Mesenchymal stem cell (in vitro differentiated cells and primary cell): ENCODE data around the gene FCN3.

Experiments used
- DNase-seq: peaks from one replicate; pipeline ENCODE4 v3.0.0-alpha.2; 2013
- H2AFZ ChIP-seq: one replicate; pipeline ENCODE4 v1.6.1; 2013; ENCODE audit warnings: low read depth, mild to moderate bottlenecking, control low read depth, inconsistent platforms, low read length, moderate library complexity
- H2AK5ac ChIP-seq: 2 replicates; pipeline ENCODE4 v1.6.1; 2013; ENCODE audit warnings: low read length, moderate library complexity, mild to moderate bottlenecking, inconsistent platforms; ENCODE audit not compliant: severe bottlenecking
- H2BK120ac ChIP-seq: one replicate; pipeline ENCODE4 v1.6.1; 2013; ENCODE audit warnings: low read depth, mild to moderate bottlenecking, inconsistent platforms, low read length, moderate library complexity
- H2BK12ac ChIP-seq, 2 experiments: one replicate each; pipeline ENCODE4 v1.6.1; 2013; ENCODE audit warnings: inconsistent platforms in 2 of 2, low read length in 2 of 2, mild to moderate bottlenecking in 2 of 2, moderate library complexity in 2 of 2, control low read depth in 1 of 2
- H2BK15ac ChIP-seq: one replicate; pipeline ENCODE4 v1.6.1; 2013; ENCODE audit warnings: mild to moderate bottlenecking, low read depth, inconsistent platforms; ENCODE audit not compliant: poor library complexity, severe bottlenecking
- H2BK5ac ChIP-seq: 2 replicates; pipeline ENCODE4 v1.6.1; 2013; ENCODE audit warnings: low read depth, mild to moderate bottlenecking, low read length, control low read depth, inconsistent platforms; ENCODE audit not compliant: poor library complexity, severe bottlenecking
- H3K14ac ChIP-seq, 2 experiments: one replicate each; pipeline ENCODE4 v1.6.1; 2013; ENCODE audit warnings: inconsistent platforms in 2 of 2, low read length in 2 of 2, control low read depth in 1 of 2, mild to moderate bottlenecking in 1 of 2, moderate library complexity in 1 of 2
- H3K18ac ChIP-seq, 2 experiments: one replicate each; pipeline ENCODE4 v1.6.1; 2013; ENCODE audit warnings: inconsistent platforms in 2 of 2, low read length in 2 of 2, control low read depth in 1 of 2, low read depth in 1 of 2, mild to moderate bottlenecking in 1 of 2
- H3K23ac ChIP-seq, 2 experiments: one replicate each; pipeline ENCODE4 v1.6.1; 2013; ENCODE audit warnings: inconsistent platforms in 2 of 2, low read length in 2 of 2, mild to moderate bottlenecking in 2 of 2, moderate library complexity in 2 of 2, control low read depth in 1 of 2
- H3K27ac ChIP-seq: 2 replicates; pipeline ENCODE4 v1.5.1; 2013; ENCODE audit warnings: mild to moderate bottlenecking, moderate library complexity, low read length, control low read depth, inconsistent platforms; ENCODE audit not compliant: poor library complexity, severe bottlenecking
- H3K27me3 ChIP-seq, 2 experiments: 2 replicates each; pipeline versions ENCODE4 v1.6.1 to v1.7.0; 2013; ENCODE audit warnings: low read length in 2 of 2, mild to moderate bottlenecking in 2 of 2, moderate library complexity in 2 of 2, control low read depth in 1 of 2, inconsistent platforms in 1 of 2; ENCODE audit not compliant: control insufficient read depth in 1 of 2, insufficient read depth in 1 of 2
- H3K36me3 ChIP-seq, 2 experiments: 2 replicates each; pipeline versions ENCODE4 v1.6.1 to v1.7.0; 2013; ENCODE audit warnings: low read length in 2 of 2, control low read depth in 1 of 2, inconsistent platforms in 1 of 2, low read depth in 1 of 2, mild to moderate bottlenecking in 1 of 2; ENCODE audit not compliant: insufficient read depth in 2 of 2, control insufficient read depth in 1 of 2
- H3K4ac ChIP-seq, 2 experiments: one replicate each; pipeline ENCODE4 v1.6.1; 2013; ENCODE audit warnings: inconsistent platforms in 2 of 2, low read length in 2 of 2, mild to moderate bottlenecking in 2 of 2, moderate library complexity in 2 of 2, control low read depth in 1 of 2, low read depth in 1 of 2
- H3K4me1 ChIP-seq: 2 replicates; pipeline ENCODE4 v1.6.1; 2013; ENCODE audit warnings: low read depth, low read length, control low read depth; ENCODE audit not compliant: control insufficient read depth, insufficient read depth
- H3K4me2 ChIP-seq: 2 replicates; pipeline ENCODE4 v1.6.1; 2013; ENCODE audit warnings: low read length, mild to moderate bottlenecking, inconsistent platforms; ENCODE audit not compliant: poor library complexity, severe bottlenecking
- H3K4me3 ChIP-seq, 2 experiments: 2 replicates each; pipeline versions ENCODE4 v1.5.1 to v1.7.0; 2013; ENCODE audit warnings: low read length in 2 of 2, mild to moderate bottlenecking in 2 of 2, control low read depth in 1 of 2, low read depth in 1 of 2; ENCODE audit not compliant: insufficient read depth in 1 of 2
- H3K79me1 ChIP-seq: replicated peaks from 2 replicates; pipeline ENCODE4 v1.6.1; 2013; ENCODE audit warnings: mild to moderate bottlenecking, control low read depth, low read length, inconsistent platforms; ENCODE audit not compliant: poor library complexity, severe bottlenecking
- H3K9ac ChIP-seq: 2 replicates; pipeline ENCODE4 v1.7.0; 2013; ENCODE audit warnings: mild to moderate bottlenecking, low read length, moderate library complexity
- H3K9me3 ChIP-seq: 2 replicates; pipeline ENCODE4 v1.7.0; 2013; ENCODE audit warnings: mild to moderate bottlenecking, low read length; ENCODE audit not compliant: control insufficient read depth
- H4K8ac ChIP-seq: one replicate; pipeline ENCODE4 v1.6.1; 2013; ENCODE audit warnings: inconsistent platforms, mild to moderate bottlenecking, low read length, moderate library complexity
- H4K91ac ChIP-seq: one replicate; pipeline ENCODE4 v1.6.1; 2013; ENCODE audit warnings: mild to moderate bottlenecking, low read length, inconsistent platforms
- WGBS: methylation state at CpG from one replicate; pipeline ENCODE4 v1.1.7; 2013; ENCODE audit warnings: mixed read lengths; 5-methylcytosine and 5-hydroxymethylcytosine counted together

Gene FCN3

GRCh38 chr1:27339213-27339612 is 35.4 kb downstream of the FCN3 start:
- Histone ChIP-seq H2AFZ (no peak overlapping the region), H3K4ac (no peak overlapping the region), H3K9me3 (no peaks in the 10 kb centered on the region), H3K14ac (no peak overlapping the region), H3K18ac (no peak overlapping the region), H3K4me2 (no peak overlapping the region), H4K8ac (no peak overlapping the region), H2BK15ac (no peak overlapping the region), H3K9ac (no peak overlapping the region), H4K91ac (no peak overlapping the region), H3K4me1 (peaks cover 33% of the 10 kb centered on the region), H3K36me3 (peaks cover 27 to 38% of the 10 kb centered on the region in 2 experiments), H2BK120ac (no peak overlapping the region), H3K79me1 (peaks cover 2% of the 10 kb centered on the region), H3K23ac (no peak overlapping the region), H2AK5ac (peak overlapping the region; percentile 10), H2BK12ac (no peak overlapping the region), H3K27me3 (no peaks in the 10 kb centered on the region), H3K4me3 (no peak overlapping the region), H2BK5ac (no peak overlapping the region), H3K27ac (no peak overlapping the region)
- DNase-seq = no peak
- WGBS = 72% methylated on average over 5 of the region's 5 CpGs

DNA sequence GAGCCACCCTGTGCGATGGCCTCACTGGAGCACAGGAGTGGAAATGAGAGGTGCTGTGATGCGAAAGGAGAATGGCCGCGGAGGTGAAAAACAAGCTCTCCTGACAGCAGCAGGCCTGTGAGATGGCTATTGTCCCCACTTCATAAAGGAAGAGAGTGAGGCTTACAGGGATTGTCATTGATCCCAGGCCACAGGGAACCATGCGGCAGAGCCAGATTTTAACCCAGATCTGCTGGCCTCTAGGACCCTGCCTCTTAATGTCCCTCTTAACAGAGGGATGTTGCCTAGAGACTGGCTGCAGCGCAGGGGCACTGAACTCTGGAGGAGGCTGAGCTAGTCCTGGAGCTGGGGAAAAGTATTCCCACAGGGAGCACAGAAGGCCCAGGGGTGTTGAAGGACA is 35.9 kb downstream of the FCN3 start:
- peaks cover 33% of the 10 kb centered on the region for H3K4me1 ChIP-seq
- no peak overlapping the region for H3K23ac ChIP-seq
- WGBS = 95% methylated on average over 6 of the region's 6 CpGs
- no peak overlapping the region for H3K4me2 ChIP-seq
- H2BK120ac ChIP-seq = no peak overlapping the region
- no peaks in the 10 kb centered on the region for H3K9me3 ChIP-seq
- H3K14ac ChIP-seq = no peak overlapping the region
- no peak for DNase-seq
- peak overlapping the region; percentile 28 for H2AK5ac ChIP-seq
- H4K91ac ChIP-seq = no peak overlapping the region
- no peak overlapping the region for H3K4me3 ChIP-seq
- no peak overlapping the region for H3K4ac ChIP-seq
- peak overlapping the region; percentile 31 for H4K8ac ChIP-seq
- no peak overlapping the region for H3K27ac ChIP-seq
- H3K36me3 ChIP-seq = peaks cover 32 to 43% of the 10 kb centered on the region in 2 experiments
- peaks cover 2% of the 10 kb centered on the region for H3K79me1 ChIP-seq
- H2BK15ac ChIP-seq = no peak overlapping the region
- H2AFZ ChIP-seq = no peak overlapping the region
- H2BK12ac ChIP-seq = no peak overlapping the region
- no peak overlapping the region for H3K9ac ChIP-seq
- no peaks in the 10 kb centered on the region for H3K27me3 ChIP-seq
- H2BK5ac ChIP-seq = no peak overlapping the region
- H3K18ac ChIP-seq = no peak overlapping the region

DNA sequence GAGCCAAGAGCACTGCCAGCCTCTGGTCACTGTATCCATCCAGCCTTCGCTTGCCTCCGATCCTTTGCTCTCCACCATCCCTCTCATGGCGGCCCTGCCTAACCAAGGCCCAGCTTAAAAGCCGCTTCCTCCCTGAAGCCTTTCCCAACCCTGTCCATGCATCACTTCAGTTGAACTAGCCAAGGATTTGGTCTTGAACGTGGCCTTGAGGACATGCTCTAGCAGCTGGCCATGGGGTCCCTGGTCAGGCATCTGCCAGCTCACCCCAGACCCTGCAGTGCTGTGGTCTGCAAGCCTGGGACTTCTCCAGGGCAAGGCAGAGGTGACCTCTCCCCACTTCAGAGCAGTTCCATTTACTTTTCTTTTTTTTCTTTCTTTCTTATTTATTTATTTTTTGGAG is 37.9 kb downstream of the FCN3 start:
- Histone ChIP-seq H3K14ac (no peak overlapping the region), H3K4me3 (no peak overlapping the region), H4K91ac (no peak overlapping the region), H2BK5ac (no peak overlapping the region), H3K27ac (no peak overlapping the region), H3K9me3 (no peaks in the 10 kb centered on the region), H2AFZ (no peak overlapping the region), H3K4me1 (peaks cover 17% of the 10 kb centered on the region), H2BK15ac (no peak overlapping the region), H2BK12ac (no peak overlapping the region), H2AK5ac (no peak overlapping the region), H3K79me1 (peaks cover 11% of the 10 kb centered on the region), H3K36me3 (peaks cover 50 to 58% of the 10 kb centered on the region in 2 experiments), H3K9ac (no peak overlapping the region), H2BK120ac (no peak overlapping the region), H3K4me2 (no peak overlapping the region), H3K4ac (no peak overlapping the region), H4K8ac (no peak overlapping the region), H3K23ac (no peak overlapping the region), H3K18ac (no peak overlapping the region), H3K27me3 (no peaks in the 10 kb centered on the region)
- over 99% methylated on average over 5 of the region's 5 CpGs for WGBS
- no peak for DNase-seq

GRCh38 chr1:27335506-27336422 is 38.9 kb downstream of the FCN3 start:
- Histone ChIP-seq H2AK5ac (no peak overlapping the region), H3K27ac (no peak overlapping the region), H3K9me3 (no peaks in the 10 kb centered on the region), H3K9ac (no peak overlapping the region), H3K36me3 (peaks cover 60 to 67% of the 10 kb centered on the region in 2 experiments), H2BK15ac (peak overlapping the region; percentile 21), H4K8ac (no peak overlapping the region), H3K4me2 (no peak overlapping the region), H4K91ac (no peak overlapping the region), H3K4me3 (no peak overlapping the region), H3K4me1 (peaks cover 15% of the 10 kb centered on the region), H3K79me1 (peaks cover 19% of the 10 kb centered on the region), H3K23ac (no peak overlapping the region), H3K18ac (no peak overlapping the region), H2BK12ac (no peak overlapping the region), H3K14ac (no peak overlapping the region), H2BK120ac (no peak overlapping the region), H3K27me3 (no peaks in the 10 kb centered on the region), H2AFZ (no peak overlapping the region), H3K4ac (no peak overlapping the region), H2BK5ac (no peak overlapping the region)
- 92% methylated on average over 15 of the region's 17 CpGs for WGBS
- DNase-seq = no peak
